CD4-positive, alpha-beta T cell (primary cell): ENCODE results near the gene DIP2C. TPM values are rescaled to one million over a fixed set of nuclear protein-coding genes. Genes with fewer than 3 reads are reported as not detected.

Experiments used
- ATAC-seq: fragments of 200-7000 bp; cut with Tn5 transposase; one replicate; pipeline ENCODE4 v1.10.0; 2022; ENCODE audit warnings: mild to moderate bottlenecking; ENCODE audit not compliant: poor library complexity
- CTCF ChIA-PET: fragments of 350-600 bp; sonication (Branson Sonifier 250); formaldehyde crosslinking; loops from one replicate; lab custom pipeline; 2021; ENCODE audit warnings: antibody characterized with exemption, inconsistent platforms; lab: Charles Lee
- POLR2A ChIA-PET: fragments of 350-600 bp; sonication (Branson Sonifier 250); formaldehyde crosslinking; loops from one replicate; lab custom pipeline; 2021; ENCODE audit warnings: antibody characterized with exemption, inconsistent platforms; lab: Charles Lee
- DNase-seq, 14 experiments: peaks; one replicate each; pipeline ENCODE4 v3.0.0-alpha.2; 2013 to 2020; ENCODE audit warnings: mixed read lengths in 2 of 14
- H3K27ac ChIP-seq, 2 donors: one replicate each; pipeline versions ENCODE4 v1.5.1 to v1.7.0; 2013; ENCODE audit warnings: low read length in 2 of 2, low read depth in 1 of 2, mild to moderate bottlenecking in 1 of 2
- H3K27me3 ChIP-seq, 2 experiments: 1 replicate in 1 of 2; 2 replicates in 1 of 2; pipeline versions ENCODE4 v1.6.1 to v1.7.0; 2013; ENCODE audit warnings: low read length in 2 of 2, control low read depth in 1 of 2, mild to moderate bottlenecking in 1 of 2, moderate library complexity in 1 of 2; ENCODE audit not compliant: insufficient read depth in 2 of 2, control insufficient read depth in 1 of 2
- H3K36me3 ChIP-seq: one replicate; pipeline ENCODE4 v1.6.1; 2013; ENCODE audit warnings: low read length, control low read depth; ENCODE audit not compliant: insufficient read depth
- H3K4me1 ChIP-seq: one replicate; pipeline ENCODE4 v1.6.1; 2013; ENCODE audit warnings: low read length, control low read depth; ENCODE audit not compliant: insufficient read depth
- H3K4me3 ChIP-seq: one replicate; pipeline ENCODE4 v1.5.1; 2013; ENCODE audit warnings: mild to moderate bottlenecking, low read length, moderate library complexity
- H3K9me3 ChIP-seq, 2 experiments: 1 replicate in 1 of 2; 2 replicates in 1 of 2; pipeline versions ENCODE4 v1.6.1 to v1.7.0; 2013; ENCODE audit warnings: low read length in 2 of 2, mild to moderate bottlenecking in 2 of 2, control low read depth in 1 of 2, moderate library complexity in 1 of 2; ENCODE audit not compliant: control insufficient read depth in 1 of 2, insufficient read depth in 1 of 2
- H3K27ac Mint-ChIP-seq: one replicate; pipeline ENCODE4 v1.8.0; 2020; ENCODE audit warnings: mixed read lengths
- H3K27me3 Mint-ChIP-seq: one replicate; pipeline ENCODE4 v1.8.0; 2021; ENCODE audit warnings: mixed read lengths
- H3K36me3 Mint-ChIP-seq: one replicate; pipeline ENCODE4 v1.8.0; 2021; ENCODE audit warnings: low read depth, mixed read lengths
- H3K4me1 Mint-ChIP-seq: one replicate; pipeline ENCODE4 v1.8.0; 2021; ENCODE audit warnings: low read depth, mixed read lengths
- H3K4me3 Mint-ChIP-seq: one replicate; pipeline ENCODE4 v1.8.0; 2020; ENCODE audit warnings: mild to moderate bottlenecking, mixed read lengths
- H3K9me3 Mint-ChIP-seq: one replicate; pipeline ENCODE4 v1.8.0; 2020; ENCODE audit warnings: mixed read lengths
- intact Hi-C, 2 experiments: fragments of 100-400 bp; cut with DNase I in 1 of 2; cut with micrococcal nuclease in 1 of 2; formaldehyde crosslinking; loops; one replicate each; pipeline versions ENCODE4 v1.15.1 to v1.9.0; 2023 to 2025; cut with DNase I, micrococcal nuclease
- total RNA-seq, 174 experiments: library from RNA in 2 of 174; stranded (reverse) in 2 of 174; gene quantifications; one replicate each; pipeline ENCODE4 v1.2.3 and lab custom pipeline; 2021 to 2026
- TF ChIP-seq, protein P1 (sequence below): fragments of 200-600 bp; IDR thresholded peaks from one replicate; pipeline ENCODE4 v1.8.0; 2022; ENCODE audit warnings: antibody characterized with exemption, mild to moderate bottlenecking

DIP2C gene
- total RNA-seq, 2 experiments from 2014 or later = 4.1 TPM

DNA sequence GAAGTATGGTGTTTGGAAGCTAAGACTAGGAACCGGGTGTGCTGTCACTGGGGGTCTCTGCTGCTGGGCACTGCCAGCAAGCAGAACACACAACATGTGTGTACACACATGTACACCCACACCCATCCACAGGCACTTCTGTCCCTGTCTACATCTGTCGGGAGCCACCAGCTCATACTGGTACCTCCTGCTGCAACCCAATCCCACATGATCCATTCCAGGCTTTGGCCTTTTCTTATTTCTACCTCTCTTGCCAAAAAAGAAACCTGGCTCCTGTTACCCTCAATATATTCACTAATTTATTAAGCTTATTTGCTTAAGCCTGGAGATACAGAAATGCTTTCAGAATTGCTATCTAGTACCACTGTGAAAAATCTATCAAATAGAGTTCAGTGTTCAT, 246.0 kb downstream of the DIP2C start:
- ChIA-PET CTCF (no interaction called here), POLR2A (no interaction called here)
- Histone ChIP-seq H3K4me3 (no peak overlapping the region), H3K4me1 (peaks cover 36% of the 10 kb centered on the region), H3K27me3 (no peaks in the 10 kb centered on the region), H3K36me3 (no peaks in the 10 kb centered on the region), H3K27ac (no peak overlapping the region), H3K9me3 (no peaks in the 10 kb centered on the region)
- peaks cover 23% of the 10 kb centered on the region for H3K36me3 Mint-ChIP-seq
- no peak overlapping the region for H3K4me3 Mint-ChIP-seq
- H3K27ac Mint-ChIP-seq = no peak overlapping the region
- ATAC-seq (no peak), DNase-seq (no peak)
- H3K9me3 Mint-ChIP-seq = no peaks in the 10 kb centered on the region
- TF ChIP-seq, protein P1, sequence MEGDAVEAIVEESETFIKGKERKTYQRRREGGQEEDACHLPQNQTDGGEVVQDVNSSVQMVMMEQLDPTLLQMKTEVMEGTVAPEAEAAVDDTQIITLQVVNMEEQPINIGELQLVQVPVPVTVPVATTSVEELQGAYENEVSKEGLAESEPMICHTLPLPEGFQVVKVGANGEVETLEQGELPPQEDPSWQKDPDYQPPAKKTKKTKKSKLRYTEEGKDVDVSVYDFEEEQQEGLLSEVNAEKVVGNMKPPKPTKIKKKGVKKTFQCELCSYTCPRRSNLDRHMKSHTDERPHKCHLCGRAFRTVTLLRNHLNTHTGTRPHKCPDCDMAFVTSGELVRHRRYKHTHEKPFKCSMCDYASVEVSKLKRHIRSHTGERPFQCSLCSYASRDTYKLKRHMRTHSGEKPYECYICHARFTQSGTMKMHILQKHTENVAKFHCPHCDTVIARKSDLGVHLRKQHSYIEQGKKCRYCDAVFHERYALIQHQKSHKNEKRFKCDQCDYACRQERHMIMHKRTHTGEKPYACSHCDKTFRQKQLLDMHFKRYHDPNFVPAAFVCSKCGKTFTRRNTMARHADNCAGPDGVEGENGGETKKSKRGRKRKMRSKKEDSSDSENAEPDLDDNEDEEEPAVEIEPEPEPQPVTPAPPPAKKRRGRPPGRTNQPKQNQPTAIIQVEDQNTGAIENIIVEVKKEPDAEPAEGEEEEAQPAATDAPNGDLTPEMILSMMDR = no peak
- H3K4me1 Mint-ChIP-seq = peaks cover 22% of the 10 kb centered on the region
- no peaks in the 10 kb centered on the region for H3K27me3 Mint-ChIP-seq
- intact Hi-C loops = no loop called here

DNA sequence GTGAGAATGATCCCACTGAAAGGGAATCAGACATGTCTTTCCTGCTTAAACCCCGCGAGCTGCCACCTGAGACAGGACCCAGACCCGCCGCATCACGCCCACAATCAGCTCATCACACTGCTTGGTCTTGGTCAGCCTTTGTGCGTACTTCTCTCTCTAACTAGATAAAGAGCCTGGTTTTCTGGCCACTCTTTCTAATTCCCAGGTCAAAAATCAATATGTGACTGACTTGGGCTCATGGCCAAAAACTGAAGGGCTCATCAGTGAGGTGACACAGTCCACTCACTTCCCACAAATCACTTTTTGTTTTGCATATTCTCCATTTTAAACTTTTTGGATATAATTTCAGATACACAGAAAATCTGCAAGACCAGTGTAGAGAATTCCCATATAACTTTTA, 247.3 kb downstream of the DIP2C start:
- H3K9me3 Mint-ChIP-seq = no peaks in the 10 kb centered on the region
- Histone ChIP-seq H3K9me3 (no peaks in the 10 kb centered on the region), H3K27me3 (no peaks in the 10 kb centered on the region), H3K36me3 (no peaks in the 10 kb centered on the region), H3K4me3 (no peak overlapping the region), H3K4me1 (peaks cover 38% of the 10 kb centered on the region), H3K27ac (no peak overlapping the region)
- H3K27ac Mint-ChIP-seq = no peak overlapping the region
- ChIA-PET CTCF (no interaction called here), POLR2A (no interaction called here)
- intact Hi-C loops = no loop called here
- peaks cover 35% of the 10 kb centered on the region for H3K4me1 Mint-ChIP-seq
- H3K36me3 Mint-ChIP-seq = peaks cover 31% of the 10 kb centered on the region
- H3K27me3 Mint-ChIP-seq = no peaks in the 10 kb centered on the region
- ATAC-seq (no peak), DNase-seq (no peak)
- TF ChIP-seq, protein P1 = no peak
- no peak overlapping the region for H3K4me3 Mint-ChIP-seq

DNA sequence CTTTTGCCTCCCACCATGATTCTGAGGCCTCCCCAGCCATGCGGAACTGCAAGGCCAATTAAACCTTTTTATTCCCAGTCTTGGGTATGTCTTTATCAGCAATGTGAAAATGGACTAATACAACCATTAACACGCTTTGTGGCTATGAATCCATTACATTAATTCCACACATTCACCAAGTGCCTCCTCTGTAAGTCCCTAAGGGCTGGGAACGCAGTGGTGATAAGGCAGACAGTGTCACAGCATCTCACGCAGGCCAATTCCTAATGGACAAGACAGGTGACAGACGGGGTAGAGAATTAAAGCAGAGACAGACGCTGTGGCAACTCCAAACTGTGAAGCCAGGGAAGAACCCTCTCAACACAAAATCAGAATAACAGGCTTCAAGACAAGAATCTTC, 247.8 kb downstream of the DIP2C start:
- ChIA-PET CTCF (no interaction called here), POLR2A (no interaction called here)
- TF ChIP-seq, protein P1 = no peak
- H3K27ac Mint-ChIP-seq = no peak overlapping the region
- no peak overlapping the region for H3K4me3 Mint-ChIP-seq
- Histone ChIP-seq H3K27ac (no peak overlapping the region), H3K4me1 (peaks cover 40% of the 10 kb centered on the region), H3K4me3 (no peak overlapping the region), H3K27me3 (no peaks in the 10 kb centered on the region), H3K36me3 (no peaks in the 10 kb centered on the region), H3K9me3 (no peaks in the 10 kb centered on the region)
- no peak for ATAC-seq
- no peak for DNase-seq
- no peaks in the 10 kb centered on the region for H3K27me3 Mint-ChIP-seq
- no peaks in the 10 kb centered on the region for H3K9me3 Mint-ChIP-seq
- H3K36me3 Mint-ChIP-seq = peaks cover 31% of the 10 kb centered on the region
- H3K4me1 Mint-ChIP-seq = peaks cover 34% of the 10 kb centered on the region
- intact Hi-C loops = no loop called here
